ENCODE results near the gene UGT1A8.

Gene UGT1A8

GRCh38 chr2:233658610-233659009 lies 41.2 kb downstream of the UGT1A8 start:
- H3K9me2 ChIP-seq (replicated peaks; ENCODE audit: insufficient read depth, low read length): no peaks in the 10 kb centered on the region
- no peak overlapping the region for H3K4me3 ChIP-seq (ENCODE audit: insufficient read depth, low read length, poor library complexity, severe bottlenecking)
- no peak overlapping the region for H3K27ac ChIP-seq (ENCODE audit: low read depth, low read length)
- no peaks in the 10 kb centered on the region for H3K27me3 ChIP-seq (ENCODE audit: low read length)
- H3K4me2 ChIP-seq (ENCODE audit: low read depth, low read length, poor library complexity, severe bottlenecking): no peak overlapping the region
- H3K9ac ChIP-seq (ENCODE audit: low read length): no peak overlapping the region
- no peak overlapping the region for H2AFZ ChIP-seq (ENCODE audit: low read depth, low read length, severe bottlenecking)
- H3F3A ChIP-seq (ENCODE audit: insufficient read depth): no peaks in the 10 kb centered on the region
- H3K9me3 ChIP-seq (ENCODE audit: insufficient read depth, low read length): no peaks in the 10 kb centered on the region
- no peaks in the 10 kb centered on the region for H3K36me3 ChIP-seq (ENCODE audit: low read length)
- no peaks in the 10 kb centered on the region for H4K20me1 ChIP-seq (ENCODE audit: low read depth, low read length)
- TF ChIP-seq EZH2phosphoT487 (conservative IDR thresholded peaks at IDR 0.05; ENCODE audit: low read length): no peak
- TF ChIP-seq, protein P1, sequence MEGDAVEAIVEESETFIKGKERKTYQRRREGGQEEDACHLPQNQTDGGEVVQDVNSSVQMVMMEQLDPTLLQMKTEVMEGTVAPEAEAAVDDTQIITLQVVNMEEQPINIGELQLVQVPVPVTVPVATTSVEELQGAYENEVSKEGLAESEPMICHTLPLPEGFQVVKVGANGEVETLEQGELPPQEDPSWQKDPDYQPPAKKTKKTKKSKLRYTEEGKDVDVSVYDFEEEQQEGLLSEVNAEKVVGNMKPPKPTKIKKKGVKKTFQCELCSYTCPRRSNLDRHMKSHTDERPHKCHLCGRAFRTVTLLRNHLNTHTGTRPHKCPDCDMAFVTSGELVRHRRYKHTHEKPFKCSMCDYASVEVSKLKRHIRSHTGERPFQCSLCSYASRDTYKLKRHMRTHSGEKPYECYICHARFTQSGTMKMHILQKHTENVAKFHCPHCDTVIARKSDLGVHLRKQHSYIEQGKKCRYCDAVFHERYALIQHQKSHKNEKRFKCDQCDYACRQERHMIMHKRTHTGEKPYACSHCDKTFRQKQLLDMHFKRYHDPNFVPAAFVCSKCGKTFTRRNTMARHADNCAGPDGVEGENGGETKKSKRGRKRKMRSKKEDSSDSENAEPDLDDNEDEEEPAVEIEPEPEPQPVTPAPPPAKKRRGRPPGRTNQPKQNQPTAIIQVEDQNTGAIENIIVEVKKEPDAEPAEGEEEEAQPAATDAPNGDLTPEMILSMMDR (IDR thresholded peaks at IDR 0.05; ENCODE audit: insufficient read depth, low read length, poor library complexity, severe bottlenecking): no peak
- no peaks in the 10 kb centered on the region for H3K79me2 ChIP-seq (ENCODE audit: insufficient read depth, low read length)

DNA sequence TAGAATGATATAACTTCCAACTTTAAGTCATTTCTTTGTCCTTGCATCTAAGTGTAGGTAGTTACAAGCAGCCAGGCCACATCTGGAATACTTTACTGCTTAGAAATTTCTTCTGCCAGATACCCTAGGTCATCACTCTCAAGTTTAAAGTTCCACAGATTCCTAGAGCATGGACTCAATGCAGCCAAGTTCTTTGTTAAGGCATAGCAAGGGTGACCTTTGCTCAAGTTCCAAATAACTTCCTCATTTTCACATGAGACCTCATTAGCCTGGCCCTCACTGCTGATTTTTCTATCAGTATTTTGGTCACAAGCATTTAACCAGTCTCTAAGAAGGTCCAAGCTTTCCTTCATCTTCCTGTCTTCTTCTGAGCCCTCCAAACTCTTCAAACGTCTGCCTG lies 46.5 kb downstream of the UGT1A8 start:
- no peaks in the 10 kb centered on the region for H3F3A ChIP-seq (ENCODE audit: insufficient read depth)
- H3K27me3 ChIP-seq (ENCODE audit: low read length): no peaks in the 10 kb centered on the region
- no peak overlapping the region for H3K4me2 ChIP-seq (ENCODE audit: low read depth, low read length, poor library complexity, severe bottlenecking)
- no peak overlapping the region for H3K27ac ChIP-seq (ENCODE audit: low read depth, low read length)
- no peaks in the 10 kb centered on the region for H3K36me3 ChIP-seq (ENCODE audit: low read length)
- no peaks in the 10 kb centered on the region for H3K79me2 ChIP-seq (ENCODE audit: insufficient read depth, low read length)
- TF ChIP-seq EZH2phosphoT487 (conservative IDR thresholded peaks at IDR 0.05; ENCODE audit: low read length): no peak
- TF ChIP-seq, protein P1 (IDR thresholded peaks at IDR 0.05; ENCODE audit: insufficient read depth, low read length, poor library complexity, severe bottlenecking): no peak
- H3K9ac ChIP-seq (ENCODE audit: low read length): no peak overlapping the region
- no peaks in the 10 kb centered on the region for H4K20me1 ChIP-seq (ENCODE audit: low read depth, low read length)
- H3K9me3 ChIP-seq (ENCODE audit: insufficient read depth, low read length): no peaks in the 10 kb centered on the region
- H2AFZ ChIP-seq (ENCODE audit: low read depth, low read length, severe bottlenecking): no peak overlapping the region
- no peak overlapping the region for H3K4me3 ChIP-seq (ENCODE audit: insufficient read depth, low read length, poor library complexity, severe bottlenecking)
- no peaks in the 10 kb centered on the region for H3K9me2 ChIP-seq (replicated peaks; ENCODE audit: insufficient read depth, low read length)

DNA sequence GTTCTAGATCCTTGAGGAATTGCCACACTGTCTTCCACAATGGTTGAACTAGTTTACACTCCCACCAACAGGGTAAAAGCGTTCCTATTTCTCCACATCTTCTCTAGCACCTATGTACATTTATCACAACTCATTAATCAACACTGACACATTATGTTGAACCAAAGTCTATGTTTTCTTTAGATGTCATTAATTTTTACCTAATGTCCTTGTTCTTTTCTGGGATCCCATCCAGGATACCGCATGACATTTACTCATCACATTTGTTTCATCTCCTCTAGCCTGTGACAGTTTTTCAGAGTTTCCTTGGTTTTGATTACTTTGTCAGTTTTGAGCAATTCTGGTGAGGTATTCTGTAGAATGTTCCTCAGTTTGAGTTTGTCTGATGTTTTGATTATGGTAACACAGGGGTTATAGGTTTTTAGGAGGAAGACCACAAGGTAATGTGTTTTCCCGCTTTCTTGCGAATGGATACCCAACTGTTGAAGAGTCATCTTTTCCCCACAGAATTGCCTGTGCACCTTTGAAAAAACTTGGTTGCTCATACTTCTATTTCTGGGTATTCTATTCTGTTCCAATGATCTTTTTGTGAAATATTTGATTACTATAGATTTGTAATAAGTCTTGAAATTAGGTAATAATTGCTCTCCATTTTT lies 51.3 kb downstream of the UGT1A8 start:
- H3K9me2 ChIP-seq (replicated peaks; ENCODE audit: insufficient read depth, low read length): no peaks in the 10 kb centered on the region
- H3K9me3 ChIP-seq (ENCODE audit: insufficient read depth, low read length): no peaks in the 10 kb centered on the region
- no peaks in the 10 kb centered on the region for H3K36me3 ChIP-seq (ENCODE audit: low read length)
- H3K4me2 ChIP-seq (ENCODE audit: low read depth, low read length, poor library complexity, severe bottlenecking): no peak overlapping the region
- H3K9ac ChIP-seq (ENCODE audit: low read length): no peak overlapping the region
- no peaks in the 10 kb centered on the region for H4K20me1 ChIP-seq (ENCODE audit: low read depth, low read length)
- H3K27ac ChIP-seq (ENCODE audit: low read depth, low read length): no peak overlapping the region
- no peak overlapping the region for H3K4me3 ChIP-seq (ENCODE audit: insufficient read depth, low read length, poor library complexity, severe bottlenecking)
- H3K27me3 ChIP-seq (ENCODE audit: low read length): no peaks in the 10 kb centered on the region
- no peaks in the 10 kb centered on the region for H3K79me2 ChIP-seq (ENCODE audit: insufficient read depth, low read length)
- H2AFZ ChIP-seq (ENCODE audit: low read depth, low read length, severe bottlenecking): no peak overlapping the region
- H3F3A ChIP-seq (ENCODE audit: insufficient read depth): no peaks in the 10 kb centered on the region
- TF ChIP-seq, protein P1 (IDR thresholded peaks at IDR 0.05; ENCODE audit: insufficient read depth, low read length, poor library complexity, severe bottlenecking): no peak
- TF ChIP-seq EZH2phosphoT487 (conservative IDR thresholded peaks at IDR 0.05; ENCODE audit: low read length): no peak

All from SU-DHL-6 (cell line).